ENCODE measurements around the gene STX4. TPM values are rescaled to one million over a fixed set of nuclear protein-coding genes. Genes with fewer than 3 reads are reported as not detected.

STX4 gene
- polyA plus RNA-seq, 1 of the 3 experiments (the other 2 are of a cell fraction): 117 TPM

DNA sequence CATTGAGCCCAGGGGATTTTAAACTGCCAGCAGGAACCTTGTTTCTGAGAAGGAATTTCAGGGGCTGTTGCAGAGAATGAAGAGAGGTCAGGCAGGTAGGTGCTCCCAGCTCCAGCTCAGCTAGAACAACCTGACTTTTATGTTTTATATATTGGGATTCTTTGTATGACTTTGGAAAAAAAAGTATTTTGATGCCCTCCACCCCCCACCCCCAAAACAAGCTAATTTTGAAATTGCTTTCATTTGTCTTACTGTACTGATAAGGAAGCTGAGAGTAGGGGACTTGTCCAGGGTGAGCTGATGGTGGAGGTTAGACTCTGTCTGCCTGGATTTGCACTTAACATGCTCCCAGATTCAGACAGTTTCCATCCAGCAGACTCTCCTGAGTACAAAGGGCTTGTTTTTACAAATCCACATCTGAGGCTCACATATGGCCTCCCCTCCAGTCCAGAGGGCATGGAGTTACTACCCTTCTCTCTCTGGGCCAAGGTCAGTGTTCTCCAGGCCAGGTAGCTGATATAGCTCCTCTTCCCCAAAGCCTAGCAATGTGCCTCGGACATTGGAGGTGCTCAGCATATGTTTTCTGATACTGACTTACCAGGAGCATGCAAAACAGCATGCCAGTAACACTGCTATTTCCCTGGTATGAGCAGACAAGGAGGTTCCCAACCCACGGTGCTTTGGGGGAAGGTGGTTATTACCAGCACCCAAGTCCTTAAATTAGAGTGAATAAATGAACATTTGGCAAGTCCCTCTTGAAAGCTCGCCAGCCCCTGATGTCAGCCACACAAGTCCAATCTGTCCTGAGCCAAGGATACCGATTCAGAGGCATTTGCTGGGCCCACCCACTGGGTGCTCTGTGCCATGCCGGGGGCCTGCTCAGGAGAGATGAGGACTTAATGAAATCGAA is 34.3 kb upstream of the STX4 start:
- H3K9ac ChIP-seq: peak overlapping the region; percentile 65

GRCh38 chr16:31000671-31001382 is 32.5 kb upstream of the STX4 start:
- Histone ChIP-seq H4K20me1 (ENCODE audit: insufficient read depth) (no peaks in the 10 kb centered on the region), H3K36me3 (replicated peaks in 1 of 2; ENCODE audit: control insufficient read depth in 1 of 2, insufficient read depth in 2 of 2, low read length in 1 of 2) (peaks cover 0 to 2% of the 10 kb centered on the region in 2 experiments), H3K9me2 (no peaks in the 10 kb centered on the region), H3K4me1 (ENCODE audit: control insufficient read depth in 1 of 2, insufficient read depth in 2 of 2, low read depth in 1 of 2, low read length in 1 of 2) (peaks cover 17 to 18% of the 10 kb centered on the region in 2 experiments; a peak in 3 of 4 replicates), H3K9me3 (no peaks in the 10 kb centered on the region), H2AFZ (ENCODE audit: low read depth) (no peak overlapping the region), H3K27ac (ENCODE audit: low read depth in 2 of 2, low read length in 1 of 2) (no peak overlapping the region), H3K79me2 (ENCODE audit: insufficient read depth) (peaks cover 16% of the 10 kb centered on the region; the same call in 1 of the 2 replicates), H3K9ac (no peak overlapping the region), H3K4me3 (ENCODE audit: low read depth in 2 of 2, low read length in 1 of 2) (no peak overlapping the region), H3K4me2 (no peak overlapping the region), H3F3A (replicated peaks; ENCODE audit: insufficient read depth) (peaks cover 23% of the 10 kb centered on the region), H3K27me3 (ENCODE audit: insufficient read depth) (no peaks in the 10 kb centered on the region)
- CTCF ChIA-PET: interaction anchor here (0.8 to 1.9 kb wide), 2 partner anchors 15 to 16 kb away, joined by 3 to 7 read pairs; partner anchors contain the start of gene HSD3B7
- POLR2A ChIA-PET: no interaction called here
- no peak for DNase-seq
- WGBS (ENCODE audit: low lambda C conversion rate): 94% methylated on average over 19 of the region's 19 CpGs
- TF ChIP-seq CTCF (IDR thresholded peaks at IDR 0.05) (no peak), RAD21 (IDR thresholded peaks at IDR 0.05; ENCODE audit: low read length) (no peak), POLR2AphosphoS5 (IDR thresholded peaks at IDR 0.05; ENCODE audit: low read depth, low read length) (no peak), RFX5 (IDR thresholded peaks at IDR 0.05; ENCODE audit: low read length) (no peak), RCOR1 (IDR thresholded peaks at IDR 0.05; ENCODE audit: low read length) (no peak), FOXM1 (IDR thresholded peaks at IDR 0.05; ENCODE audit: low read depth) (no peak), EP300 (IDR thresholded peaks at IDR 0.05; ENCODE audit: borderline replicate concordance in 1 of 2, low read depth in 1 of 2, low read length in 1 of 2) (no peak), ELF1 (IDR thresholded peaks at IDR 0.05) (no peak), SMC3 (IDR thresholded peaks at IDR 0.05; ENCODE audit: low read depth, low read length) (no peak), TCF12 (IDR thresholded peaks at IDR 0.05) (no peak), NFIC (IDR thresholded peaks at IDR 0.05; ENCODE audit: borderline replicate concordance) (no peak), FOXJ3 (CRISPR knock-in tag; IDR thresholded peaks at IDR 0.05) (no peak)

More for the DNA sequence above, 34.3 kb upstream of the STX4 start:
- Histone ChIP-seq H2AFZ (ENCODE audit: low read depth) (peak overlapping the region; percentile 2; the same call in 1 of the 2 replicates), H3K4me2 (peak overlapping the region; percentile 78), H3K27me3 (ENCODE audit: insufficient read depth) (no peaks in the 10 kb centered on the region), H3F3A (replicated peaks; ENCODE audit: insufficient read depth) (peaks cover 23% of the 10 kb centered on the region), H3K36me3 (replicated peaks in 1 of 2; ENCODE audit: control insufficient read depth in 1 of 2, insufficient read depth in 2 of 2, low read length in 1 of 2) (peaks cover 2 to 3% of the 10 kb centered on the region in 2 experiments), H3K4me3 (ENCODE audit: low read depth in 2 of 2, low read length in 1 of 2) (no peak overlapping the region), H3K27ac (ENCODE audit: low read depth in 2 of 2, low read length in 1 of 2) (peak overlapping the region in 1 of 2 experiments; percentile 92; a peak in 3 of 4 replicates), H3K79me2 (ENCODE audit: insufficient read depth) (peaks cover 1% of the 10 kb centered on the region; the same call in 1 of the 2 replicates), H3K4me1 (ENCODE audit: control insufficient read depth in 1 of 2, insufficient read depth in 2 of 2, low read depth in 1 of 2, low read length in 1 of 2) (peaks cover 17 to 18% of the 10 kb centered on the region in 2 experiments; a peak in 3 of 4 replicates), H3K9me3 (no peaks in the 10 kb centered on the region), H4K20me1 (ENCODE audit: insufficient read depth) (no peaks in the 10 kb centered on the region), H3K9me2 (no peaks in the 10 kb centered on the region)
- no peak for TF ChIP-seq RFX5 (IDR thresholded peaks at IDR 0.05; ENCODE audit: low read length)
- TF ChIP-seq MXI1 (IDR thresholded peaks at IDR 0.05; ENCODE audit: low read depth, low read length): no peak
- no peak for TF ChIP-seq ZBTB33 (IDR thresholded peaks at IDR 0.05; ENCODE audit: borderline replicate concordance, low read depth)
- TF ChIP-seq, protein P1, sequence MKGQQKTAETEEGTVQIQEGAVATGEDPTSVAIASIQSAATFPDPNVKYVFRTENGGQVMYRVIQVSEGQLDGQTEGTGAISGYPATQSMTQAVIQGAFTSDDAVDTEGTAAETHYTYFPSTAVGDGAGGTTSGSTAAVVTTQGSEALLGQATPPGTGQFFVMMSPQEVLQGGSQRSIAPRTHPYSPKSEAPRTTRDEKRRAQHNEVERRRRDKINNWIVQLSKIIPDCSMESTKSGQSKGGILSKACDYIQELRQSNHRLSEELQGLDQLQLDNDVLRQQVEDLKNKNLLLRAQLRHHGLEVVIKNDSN (IDR thresholded peaks at IDR 0.05; ENCODE audit: borderline replicate concordance, low read depth): no peak
- TF ChIP-seq RCOR1 (IDR thresholded peaks at IDR 0.05; ENCODE audit: low read length): no peak
- TF ChIP-seq NFIC (IDR thresholded peaks at IDR 0.05; ENCODE audit: borderline replicate concordance): no peak
- no peak for TF ChIP-seq GATA2 (CRISPR knock-in tag; IDR thresholded peaks at IDR 0.05)
- TF ChIP-seq FOXM1 (IDR thresholded peaks at IDR 0.05; ENCODE audit: low read depth): no peak
- TF ChIP-seq RXRA (IDR thresholded peaks at IDR 0.05; ENCODE audit: borderline replicate concordance, low read depth): no peak
- no peak for DNase-seq
- CTCF ChIA-PET: interaction anchor here (0.9 to 2.6 kb wide), 4 partner anchors 12 to 17 kb away, joined by 3 to 15 read pairs (median 6); partner anchors contain the start of genes HSD3B7 and STX1B
- WGBS (ENCODE audit: low lambda C conversion rate): 86% methylated on average over 3 of the region's 6 CpGs
- POLR2A ChIA-PET: no interaction called here
